Stomach (tissue), 9 donors: ENCODE results near the gene CENPM. TPM values are rescaled to one million over a fixed set of nuclear protein-coding genes. Genes with fewer than 3 reads are reported as not detected.
A peak's percentile ranks its signal among the peaks of the same experiment; 100 is the strongest.

Experiments used
- DNase-seq, 2 donors: peaks; one replicate each; pipeline versions ENCODE4 v3.0.0 to v3.0.0-alpha.2; 2013 to 2019
- H3K27ac ChIP-seq, 5 donors: fragments of 200-600 bp in 4 of 5; sonication (generic) in 4 of 5; one replicate each; pipeline ENCODE4 v1.5.1; 2013 to 2019; ENCODE audit warnings: mild to moderate bottlenecking in 1 of 5, moderate library complexity in 1 of 5
- H3K27me3 ChIP-seq, 3 donors: fragments of 200-600 bp; sonication (generic); one replicate each; pipeline ENCODE4 v1.5.1; 2017 to 2019; ENCODE audit warnings: mixed run types in 1 of 3
- H3K36me3 ChIP-seq, 4 donors: fragments of 200-600 bp; sonication (generic); 1 replicate in 3 of 4; 2 replicates in 1 of 4; pipeline ENCODE4 v1.5.1; 2016 to 2019
- H3K4me1 ChIP-seq, 4 donors: fragments of 200-600 bp; sonication (generic); one replicate each; pipeline ENCODE4 v1.5.1; 2016 to 2019
- H3K4me3 ChIP-seq, 4 donors: fragments of 200-600 bp; sonication (generic) in 3 of 4; one replicate each; pipeline ENCODE4 v1.5.1; 2016 to 2019; ENCODE audit warnings: mild to moderate bottlenecking in 1 of 4
- H3K9me3 ChIP-seq, 4 donors: fragments of 200-600 bp; sonication (generic); one replicate each; pipeline ENCODE4 v1.5.1; 2016 to 2019
- EP300 ChIP-seq: sonication (generic); formaldehyde crosslinking; IDR thresholded peaks from one replicate; pipeline ENCODE4 v1.6.1; 2017; ENCODE audit warnings: antibody characterized with exemption
- POLR2A ChIP-seq, 4 donors: fragments of 450-650 bp; IDR thresholded peaks; one replicate each; pipeline ENCODE4 v1.6.1; 2016; ENCODE audit warnings: antibody characterized with exemption in 4 of 4, control low read depth in 2 of 4, mild to moderate bottlenecking in 1 of 4, moderate library complexity in 1 of 4
- POLR2AphosphoS5 ChIP-seq, 3 donors: sonication (generic); formaldehyde crosslinking; IDR thresholded peaks; one replicate each; pipeline ENCODE4 v1.6.1; 2016; ENCODE audit warnings: antibody characterized with exemption in 3 of 3
- WGBS, 5 donors: extraction: QIAGEN DNeasy Blood & Tissue Kit in 3 of 5; methylation state at CpG; one replicate each; pipeline versions ENCODE4 v1.1.5 to v1.1.7; 2013 to 2018; 5-methylcytosine and 5-hydroxymethylcytosine counted together
- intact Hi-C: fragments of 100-400 bp; cut with DNase I; formaldehyde crosslinking; loops from one replicate; pipeline ENCODE4 v1.15.1; 2023; ENCODE audit warnings: low total_unique reads
- polyA plus RNA-seq, 3 donors: library from polyadenylated mRNA; stranded (reverse); fragments of 200-250 nt; gene quantifications; one replicate each; pipeline ENCODE4 v1.2.3, GENCODE V29; 2013
- total RNA-seq, 5 donors: library from RNA; depleted of rRNA; stranded (reverse); fragments of >200 nt; gene quantifications; one replicate each; pipeline versions ENCODE4 v1.1.0 to v1.2.3, GENCODE V29; 2014 to 2016
- TF ChIP-seq, protein P1 (sequence below), 7 experiments: fragments of 450-650 bp in 4 of 7; fragments of 200-600 bp in 3 of 7; sonication (generic) in 3 of 7; IDR thresholded peaks; one replicate each; pipeline ENCODE4 v1.5.1; 2016 to 2019; ENCODE audit warnings: antibody characterized with exemption in 7 of 7, control low read depth in 2 of 7, mild to moderate bottlenecking in 1 of 7
- donor health status: healthy with polysubstance abuse.
- donor health status: Bipolar disorder and iron deficiency.
- donor health status: healthy.

CENPM gene
- total and polyA plus RNA-seq, 8 donors, result 6.1 to 64.3 (median 15.8) TPM; not detected in 1

- 63 to 81% (median 72%) methylated on average over 6 to 8 of the region's 8 CpGs for WGBS, 5 donors
- H3K36me3 ChIP-seq, result no peaks in the 10 kb centered on the region
- no peak for DNase-seq
Observed at GRCh38 chr22:41929418-41929810, 17.5 kb downstream of the CENPM start.

DNA sequence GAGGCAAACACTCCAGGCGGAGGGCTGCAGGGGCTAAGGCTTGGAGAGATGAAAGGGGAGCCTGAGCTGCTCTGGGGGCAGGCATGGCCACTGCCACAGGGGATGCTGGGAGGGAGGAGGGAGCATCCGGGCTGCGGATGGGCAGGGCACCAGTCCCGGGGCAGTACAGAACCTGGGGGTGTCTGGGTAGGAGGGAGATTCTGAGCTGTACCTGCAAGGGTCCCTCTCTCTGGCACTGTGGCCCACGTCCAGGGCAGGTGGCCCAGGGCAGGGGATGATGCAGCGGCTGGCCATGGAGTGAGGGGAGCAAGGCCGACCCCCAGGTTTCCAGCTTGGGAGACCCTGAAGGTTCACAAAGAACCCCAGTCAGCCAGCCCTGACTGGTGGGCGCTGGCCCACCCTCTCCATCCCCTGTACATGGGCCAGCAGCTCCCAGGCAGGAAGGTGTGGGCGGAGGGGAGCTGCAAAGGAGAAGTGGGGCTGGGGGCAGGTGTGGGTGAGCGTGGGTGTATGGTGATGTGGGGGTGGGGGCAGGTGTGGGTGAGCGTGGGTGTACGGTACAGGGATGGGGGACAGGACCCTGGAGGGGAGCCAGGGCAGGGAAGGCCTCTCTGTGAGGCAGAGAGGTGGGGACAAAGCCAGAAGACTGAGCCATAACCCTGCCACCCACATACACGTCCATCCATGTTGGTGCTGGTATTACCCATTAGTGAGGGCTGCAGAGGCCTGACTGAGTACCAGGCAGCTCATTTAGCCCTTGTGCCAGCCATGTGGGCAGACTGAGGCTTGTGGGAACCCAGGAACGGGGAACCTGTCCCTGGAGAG, 18.1 kb downstream of the CENPM start:
- Histone ChIP-seq H3K9me3 (no peaks in the 10 kb centered on the region), H3K27ac (no peak overlapping the region), H3K36me3 (no peaks in the 10 kb centered on the region), H3K27me3 (peaks cover 0 to 44% (median 20%) of the 10 kb centered on the region in 3 donors), H3K4me3 (no peak overlapping the region), H3K4me1 (peaks cover 10 to 16% (median 15%) of the 10 kb centered on the region in 4 donors)
- TF ChIP-seq POLR2AphosphoS5 (IDR thresholded peaks at IDR 0.05) (no peak), POLR2A (IDR thresholded peaks at IDR 0.05) (no peak), EP300 (no peak)
- TF ChIP-seq, protein P1, sequence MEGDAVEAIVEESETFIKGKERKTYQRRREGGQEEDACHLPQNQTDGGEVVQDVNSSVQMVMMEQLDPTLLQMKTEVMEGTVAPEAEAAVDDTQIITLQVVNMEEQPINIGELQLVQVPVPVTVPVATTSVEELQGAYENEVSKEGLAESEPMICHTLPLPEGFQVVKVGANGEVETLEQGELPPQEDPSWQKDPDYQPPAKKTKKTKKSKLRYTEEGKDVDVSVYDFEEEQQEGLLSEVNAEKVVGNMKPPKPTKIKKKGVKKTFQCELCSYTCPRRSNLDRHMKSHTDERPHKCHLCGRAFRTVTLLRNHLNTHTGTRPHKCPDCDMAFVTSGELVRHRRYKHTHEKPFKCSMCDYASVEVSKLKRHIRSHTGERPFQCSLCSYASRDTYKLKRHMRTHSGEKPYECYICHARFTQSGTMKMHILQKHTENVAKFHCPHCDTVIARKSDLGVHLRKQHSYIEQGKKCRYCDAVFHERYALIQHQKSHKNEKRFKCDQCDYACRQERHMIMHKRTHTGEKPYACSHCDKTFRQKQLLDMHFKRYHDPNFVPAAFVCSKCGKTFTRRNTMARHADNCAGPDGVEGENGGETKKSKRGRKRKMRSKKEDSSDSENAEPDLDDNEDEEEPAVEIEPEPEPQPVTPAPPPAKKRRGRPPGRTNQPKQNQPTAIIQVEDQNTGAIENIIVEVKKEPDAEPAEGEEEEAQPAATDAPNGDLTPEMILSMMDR (IDR thresholded peaks at IDR 0.05), result no peak
- 74 to 82% (median 81%) methylated on average over 14 of the region's 14 CpGs for WGBS, 5 donors
- intact Hi-C loops, result no loop called here
- DNase-seq, result no peak

More at GRCh38 chr22:41929418-41929810, 17.5 kb downstream of the CENPM start:
- no peaks in the 10 kb centered on the region for H3K9me3 ChIP-seq
- H3K4me1 ChIP-seq, result peaks cover 10 to 16% (median 15%) of the 10 kb centered on the region in 4 donors
- H3K4me3 ChIP-seq, result no peak overlapping the region
- intact Hi-C loops, result no loop called here
- no peak overlapping the region for H3K27ac ChIP-seq
- no peak for TF ChIP-seq POLR2AphosphoS5 (IDR thresholded peaks at IDR 0.05)
- TF ChIP-seq EP300, result no peak
- peaks cover 0 to 37% (median 20%) of the 10 kb centered on the region in 3 donors for H3K27me3 ChIP-seq

- 68 to 84% (median 79%) methylated on average over 6 of the region's 6 CpGs for WGBS, 5 donors
- intact Hi-C loops, result no loop called here
- no peak for TF ChIP-seq POLR2AphosphoS5 (IDR thresholded peaks at IDR 0.05)
- no peak for TF ChIP-seq EP300
- Histone ChIP-seq H3K27me3 (peaks cover 0 to 53% (median 20%) of the 10 kb centered on the region in 3 donors), H3K4me3 (no peak overlapping the region), H3K36me3 (no peaks in the 10 kb centered on the region), H3K4me1 (peaks cover 10 to 16% (median 15%) of the 10 kb centered on the region in 4 donors), H3K9me3 (no peaks in the 10 kb centered on the region), H3K27ac (no peak overlapping the region)
- DNase-seq, result no peak
Observed at GRCh38 chr22:41927813-41928212, 19.1 kb downstream of the CENPM start.

DNA sequence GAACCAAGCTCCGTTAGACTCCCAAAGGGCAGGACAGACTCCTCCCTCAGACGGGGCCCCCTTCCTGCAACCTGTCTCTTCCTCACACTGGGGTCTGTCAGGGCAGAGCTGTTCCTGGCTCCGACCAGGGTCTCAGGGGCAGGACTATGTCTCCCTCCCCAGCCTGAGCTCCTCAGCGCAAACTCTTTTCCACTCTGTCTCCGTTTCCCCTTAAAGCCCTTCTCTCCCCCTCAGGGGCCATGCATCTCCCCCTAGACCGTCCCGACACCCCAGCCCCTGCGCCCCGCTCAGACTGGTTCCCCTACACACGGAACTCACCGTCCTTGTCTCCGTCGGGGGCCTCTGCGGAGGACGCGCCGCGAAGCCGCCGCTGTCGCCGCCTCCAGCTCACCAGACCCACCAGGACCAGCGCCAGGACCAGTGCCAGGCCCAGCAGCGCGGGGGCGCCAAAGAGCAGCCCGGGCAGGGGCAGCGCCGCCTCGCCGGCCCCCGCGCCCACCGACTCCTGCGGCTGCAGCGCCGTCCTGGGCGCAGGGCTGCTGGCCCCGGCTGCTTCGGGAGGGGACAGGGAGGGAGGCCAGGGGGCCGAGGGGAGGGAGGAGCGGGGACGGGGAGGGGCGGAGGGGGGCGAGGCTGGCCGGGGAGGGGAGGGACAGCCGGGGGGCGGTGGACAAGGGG, 21.0 kb downstream of the CENPM start:
- DNase-seq, result peak; percentile 87

More for the DNA sequence above, 21.0 kb downstream of the CENPM start:
- Histone ChIP-seq H3K9me3 (no peaks in the 10 kb centered on the region), H3K4me3 (peak overlapping the region; percentile 42 to 64 (median 56)), H3K27me3 (peaks cover 0 to 57% (median 20%) of the 10 kb centered on the region in 3 donors), H3K4me1 (peaks cover 10 to 16% (median 15%) of the 10 kb centered on the region in 4 donors), H3K36me3 (no peaks in the 10 kb centered on the region), H3K27ac (peak overlapping the region in 2 of 5 donors; percentile 51 to 61)
- intact Hi-C loops, result no loop called here
- TF ChIP-seq, protein P1 (IDR thresholded peaks at IDR 0.05), result peak in 5 of 7 experiments; percentile 12 to 86 (median 76)
- no peak for TF ChIP-seq EP300
- no peak for TF ChIP-seq POLR2A (IDR thresholded peaks at IDR 0.05)
- TF ChIP-seq POLR2AphosphoS5 (IDR thresholded peaks at IDR 0.05), result no peak
- whole genome bisulfite sequencing, 5 donors, result 3 to 12% (median 7%) methylated on average over 25 to 43 of the region's 48 CpGs
